ENCODE measurements around the gene LHX3. TPM values are rescaled to one million over a fixed set of nuclear protein-coding genes. Genes with fewer than 3 reads are reported as not detected.
A peak's percentile ranks its signal among the peaks of the same experiment; 100 is the strongest.

LHX3 gene
- total RNA-seq, result not detected
- not detected for polyA plus RNA-seq (ENCODE audit: insufficient read length in 6 of 6)
- long read RNA-seq, donor 1, result 0 reads
- long read RNA-seq, donor 2, result 0 reads
- long read RNA-seq, donor 3, result 0 reads
- long read RNA-seq, donor 4, result 0 reads
- long read RNA-seq, donor 5, result 0 reads
- long read RNA-seq, donor 6, result 0 reads
- long read RNA-seq, donor 7, result 0 reads
- long read RNA-seq, donor 8, result 0 reads
- long read RNA-seq, donor 9, result 0 reads
- long read RNA-seq, donor 10, result 0 reads
- long read RNA-seq, donor 11, result 0 reads
- long read RNA-seq, donor 12, result 0 reads

DNA sequence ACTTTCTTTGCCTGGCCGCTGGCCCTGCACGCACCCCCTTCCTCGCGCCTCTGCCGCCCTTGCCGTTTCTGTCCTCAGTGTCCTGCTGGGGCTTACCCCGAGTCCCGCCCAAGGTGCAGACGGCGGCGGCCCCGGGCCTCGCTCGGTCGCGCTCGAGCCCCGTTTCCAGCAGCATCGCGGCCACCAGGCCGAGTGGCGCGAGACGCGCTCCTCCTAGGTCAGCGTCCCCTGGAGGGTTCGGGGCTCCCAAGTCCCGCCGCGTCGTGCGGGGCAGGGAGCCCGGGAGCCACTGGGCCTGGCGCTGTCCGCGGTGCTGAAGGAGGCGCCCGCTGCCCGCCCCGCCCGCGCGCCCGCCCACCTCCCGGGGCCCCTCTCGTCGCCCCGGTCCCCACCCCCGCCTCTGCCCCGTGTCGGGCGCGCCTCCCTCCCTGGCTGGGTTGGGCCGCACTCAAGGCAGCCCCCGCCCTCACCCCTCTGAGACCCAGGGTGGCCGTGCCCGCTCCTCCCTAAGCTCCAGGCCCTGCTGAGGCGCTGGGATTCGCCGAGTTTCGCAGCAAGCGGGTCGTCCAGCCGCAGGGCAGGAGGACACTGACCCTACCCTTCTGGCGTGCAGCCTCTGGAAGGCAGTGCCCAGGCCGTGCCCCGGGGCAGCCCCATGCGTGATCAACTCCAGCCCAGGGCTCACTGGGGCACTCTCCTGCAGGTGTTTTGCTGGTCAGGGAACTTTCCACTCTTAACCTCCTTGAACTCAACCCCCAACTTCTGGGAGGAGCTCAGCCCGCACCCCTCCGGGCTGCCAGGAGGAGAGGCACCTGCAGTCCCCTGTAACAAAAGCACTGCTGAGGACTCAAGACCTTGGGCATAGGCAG lies at the start of gene LHX3:
TSS of gene LHX3 (minus strand) at position 291 of the 869 bp plus-strand sequence. CDS start at position 175, 116 bp downstream.
- peak in 2 of 4 donors; percentile 13 to 39 for DNase-seq
- TF ChIP-seq, protein P1, sequence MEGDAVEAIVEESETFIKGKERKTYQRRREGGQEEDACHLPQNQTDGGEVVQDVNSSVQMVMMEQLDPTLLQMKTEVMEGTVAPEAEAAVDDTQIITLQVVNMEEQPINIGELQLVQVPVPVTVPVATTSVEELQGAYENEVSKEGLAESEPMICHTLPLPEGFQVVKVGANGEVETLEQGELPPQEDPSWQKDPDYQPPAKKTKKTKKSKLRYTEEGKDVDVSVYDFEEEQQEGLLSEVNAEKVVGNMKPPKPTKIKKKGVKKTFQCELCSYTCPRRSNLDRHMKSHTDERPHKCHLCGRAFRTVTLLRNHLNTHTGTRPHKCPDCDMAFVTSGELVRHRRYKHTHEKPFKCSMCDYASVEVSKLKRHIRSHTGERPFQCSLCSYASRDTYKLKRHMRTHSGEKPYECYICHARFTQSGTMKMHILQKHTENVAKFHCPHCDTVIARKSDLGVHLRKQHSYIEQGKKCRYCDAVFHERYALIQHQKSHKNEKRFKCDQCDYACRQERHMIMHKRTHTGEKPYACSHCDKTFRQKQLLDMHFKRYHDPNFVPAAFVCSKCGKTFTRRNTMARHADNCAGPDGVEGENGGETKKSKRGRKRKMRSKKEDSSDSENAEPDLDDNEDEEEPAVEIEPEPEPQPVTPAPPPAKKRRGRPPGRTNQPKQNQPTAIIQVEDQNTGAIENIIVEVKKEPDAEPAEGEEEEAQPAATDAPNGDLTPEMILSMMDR (IDR thresholded peaks at IDR 0.05), result no peak
- peaks cover 52 to 58% of the 10 kb centered on the region in 2 donors for H3K27me3 ChIP-seq

DNA sequence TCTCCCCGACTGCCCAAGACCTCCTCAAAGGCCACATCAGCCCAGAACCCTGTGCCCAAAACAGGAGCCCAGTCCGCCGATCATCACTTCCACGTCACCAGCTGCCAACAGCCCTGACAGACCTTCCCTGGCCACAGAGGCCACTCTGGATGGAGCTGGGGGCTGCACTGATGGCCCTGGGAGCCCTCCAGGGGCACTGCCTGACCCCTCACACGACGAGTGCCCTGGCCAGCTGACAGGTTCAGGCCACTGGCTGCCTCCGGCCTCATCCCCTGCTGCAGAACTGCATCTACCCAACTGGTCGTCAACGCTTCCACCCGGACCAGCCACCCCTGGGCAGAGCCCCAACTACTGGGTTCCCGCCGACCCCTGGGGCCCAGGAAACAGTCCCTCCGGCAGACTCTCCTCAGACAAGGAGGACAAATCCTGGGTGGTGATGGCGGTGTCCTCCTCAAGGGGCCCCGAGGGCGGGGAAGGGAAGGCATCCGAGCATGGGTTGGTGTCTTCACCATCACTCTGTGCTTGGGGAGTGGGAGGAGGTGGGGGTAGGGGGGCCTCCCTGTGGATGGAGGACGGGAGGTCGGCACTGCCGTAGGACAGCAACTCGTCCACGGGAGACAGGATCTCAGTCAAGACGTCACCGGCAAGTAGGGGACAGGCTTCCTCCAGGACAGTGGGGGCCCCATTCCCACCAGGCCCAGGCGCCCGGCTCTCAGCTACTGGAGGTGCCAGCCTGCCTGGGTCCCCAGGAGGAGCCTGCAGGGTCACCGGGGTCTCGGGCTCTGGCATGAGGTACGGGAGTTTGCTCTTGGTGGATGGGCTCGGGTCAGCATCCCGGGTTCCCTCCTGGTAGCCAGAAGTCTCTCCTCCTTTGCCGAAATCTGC lies 48.6 kb upstream of the LHX3 start:
- intact Hi-C loops (cut with DNase I), result no loop called here
- peaks cover 0 to 55% of the 10 kb centered on the region in 2 donors for H3K27me3 ChIP-seq
- ATAC-seq (no peak), DNase-seq (peak in 1 of 4 donors; percentile 62)
- no peak overlapping the region for H3K4me3 ChIP-seq
- H3K9me3 ChIP-seq, result no peaks in the 10 kb centered on the region
- H3K27ac ChIP-seq, result no peak overlapping the region
- no peaks in the 10 kb centered on the region for H3K4me1 ChIP-seq
- TF ChIP-seq, protein P1 (IDR thresholded peaks at IDR 0.05), result no peak
- no peaks in the 10 kb centered on the region for H3K36me3 ChIP-seq

More for the DNA sequence above, at the start of gene LHX3:
- intact Hi-C loops (cut with DNase I), result no loop called here
- peak; percentile 75 for ATAC-seq
- H3K4me3 ChIP-seq, result no peak within 1 kb of the TSS
- no peak within 1 kb of the TSS for H3K27ac ChIP-seq
- H3K4me1 ChIP-seq, result no peaks in the 10 kb centered on the region
- peaks cover 0 to 26% of the 10 kb centered on the region in 2 donors for H3K36me3 ChIP-seq
- H3K9me3 ChIP-seq, result no peaks in the 10 kb centered on the region

DNA sequence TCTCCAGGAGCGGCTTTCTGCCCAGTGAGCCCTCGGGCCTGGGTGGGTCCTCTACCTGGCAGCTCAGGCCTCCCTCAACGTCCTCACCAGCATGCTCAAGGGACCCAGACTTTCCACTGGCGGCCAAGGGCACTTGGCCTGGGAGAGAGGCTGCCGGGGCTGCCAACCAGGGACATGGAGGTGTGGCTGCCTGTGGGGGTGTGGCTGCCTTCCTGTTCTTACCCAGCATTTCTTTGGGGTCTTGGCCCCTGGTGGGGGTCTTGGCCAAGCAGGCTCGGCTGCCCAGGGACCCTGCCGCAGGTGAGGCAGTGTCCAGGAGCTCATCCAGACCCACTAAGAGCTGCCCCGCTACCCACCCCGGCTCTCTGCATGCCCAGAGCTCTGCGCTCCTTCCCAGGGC lies 47.9 kb upstream of the LHX3 start:
- TF ChIP-seq, protein P1 (IDR thresholded peaks at IDR 0.05), result no peak
- Histone ChIP-seq H3K27ac (no peak overlapping the region), H3K4me1 (no peaks in the 10 kb centered on the region), H3K36me3 (no peaks in the 10 kb centered on the region), H3K4me3 (no peak overlapping the region), H3K27me3 (peaks cover 0 to 48% of the 10 kb centered on the region in 2 donors), H3K9me3 (no peaks in the 10 kb centered on the region)
- intact Hi-C loops (cut with DNase I), result no loop called here
- DNase-seq (peak in 1 of 4 donors; percentile 62), ATAC-seq (no peak)

DNA sequence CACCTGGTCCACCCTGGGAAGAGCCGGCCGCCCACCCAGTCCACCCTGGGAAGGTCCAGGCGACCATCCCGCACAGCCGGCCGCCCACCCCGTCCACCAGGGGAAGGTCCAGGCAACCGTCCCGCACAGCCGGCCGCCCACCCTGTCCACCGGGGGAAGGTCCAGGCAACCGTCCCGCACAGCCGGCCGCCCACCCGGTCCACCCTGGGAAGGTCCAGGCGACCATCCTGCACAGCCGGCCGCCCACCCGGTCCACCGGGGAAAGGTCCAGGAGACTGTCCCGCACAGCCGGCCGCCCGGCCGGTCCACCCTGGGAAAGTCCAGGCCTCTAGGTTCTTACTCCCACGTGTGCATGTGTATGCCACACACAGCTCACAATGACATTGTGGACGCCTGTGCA lies 47.4 kb upstream of the LHX3 start:
- Histone ChIP-seq H3K4me1 (no peaks in the 10 kb centered on the region), H3K27me3 (peaks cover 0 to 46% of the 10 kb centered on the region in 2 donors), H3K9me3 (no peaks in the 10 kb centered on the region), H3K27ac (no peak overlapping the region), H3K36me3 (no peaks in the 10 kb centered on the region), H3K4me3 (no peak overlapping the region)
- DNase-seq (peak in 1 of 4 donors; percentile 59), ATAC-seq (no peak)
- intact Hi-C loops (cut with DNase I), result no loop called here
- TF ChIP-seq, protein P1 (IDR thresholded peaks at IDR 0.05), result no peak

All from left lung (tissue), 14 donors.